DMS153 treated with DMSO at 0.1 percent for 48 hours (cell line): ENCODE data around the gene MYO7A.

Experiments
- DNase-seq: peaks from one replicate; lab custom pipeline; 2025; ENCODE audit not compliant: unreplicated experiment; lab: John Stamatoyannopoulos, UW

MYO7A gene

GRCh38 chr11:77111946-77112345 lies 16.1 kb upstream of the MYO7A start:
- DNase-seq = no peak

DNA sequence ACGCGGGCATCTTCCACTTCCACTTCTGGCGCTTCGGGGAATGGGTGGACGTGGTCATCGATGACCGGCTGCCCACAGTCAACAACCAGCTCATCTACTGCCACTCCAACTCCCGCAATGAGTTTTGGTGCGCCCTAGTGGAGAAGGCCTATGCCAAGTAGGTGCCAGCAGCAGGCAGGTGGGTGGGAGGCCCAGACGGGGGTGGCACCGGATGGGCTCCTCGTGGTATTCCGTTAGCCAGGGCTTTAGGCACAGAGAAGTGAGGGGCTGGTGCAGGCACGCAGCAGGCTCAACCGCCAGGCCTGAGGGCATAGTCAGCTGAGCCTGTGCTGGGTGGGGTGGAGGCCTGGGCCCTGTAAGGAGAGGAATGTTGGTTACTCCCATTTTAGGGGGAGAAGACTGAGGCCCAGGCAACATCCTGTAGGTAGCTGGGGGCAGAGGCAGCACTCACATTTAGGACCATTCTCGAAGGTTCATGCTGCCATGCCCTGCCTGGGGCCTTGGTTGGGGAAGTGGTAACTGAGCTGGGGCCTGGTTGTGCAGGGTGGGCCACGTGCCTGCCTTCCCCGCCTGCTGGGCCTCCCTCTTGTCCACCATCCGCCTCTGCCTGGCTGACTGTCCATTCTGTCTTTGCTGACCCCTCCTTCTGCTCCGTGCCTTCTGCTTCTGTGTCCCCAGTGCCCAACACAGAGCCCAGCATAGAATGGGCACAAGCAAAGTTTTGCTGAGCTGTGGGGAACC lies 15.2 kb upstream of the MYO7A start:
- DNase-seq = no peak

- no peak for DNase-seq
Measured at GRCh38 chr11:77113382-77114088, 14.5 kb upstream of the MYO7A start.

DNA sequence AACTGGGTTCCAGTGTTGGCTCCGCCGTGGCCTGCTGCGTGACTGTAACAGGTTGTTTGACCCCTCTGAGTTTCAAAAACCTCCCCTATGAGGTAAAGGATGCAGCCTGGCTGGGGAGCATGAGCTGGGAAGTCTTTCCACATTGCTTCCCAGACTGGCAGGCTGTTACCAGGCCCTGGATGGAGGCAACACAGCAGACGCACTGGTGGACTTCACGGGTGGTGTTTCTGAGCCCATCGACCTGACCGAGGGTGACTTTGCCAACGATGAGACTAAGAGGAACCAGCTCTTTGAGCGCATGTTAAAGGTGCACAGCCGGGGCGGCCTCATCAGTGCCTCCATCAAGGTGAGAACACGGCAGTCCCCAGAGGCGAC lies 14.0 kb upstream of the MYO7A start:
- no peak for DNase-seq

GRCh38 chr11:77115181-77115611 lies 12.8 kb upstream of the MYO7A start:
- DNase-seq = no peak

- DNase-seq = no peak
Measured at GRCh38 chr11:77115956-77116355, 12.1 kb upstream of the MYO7A start.

DNA sequence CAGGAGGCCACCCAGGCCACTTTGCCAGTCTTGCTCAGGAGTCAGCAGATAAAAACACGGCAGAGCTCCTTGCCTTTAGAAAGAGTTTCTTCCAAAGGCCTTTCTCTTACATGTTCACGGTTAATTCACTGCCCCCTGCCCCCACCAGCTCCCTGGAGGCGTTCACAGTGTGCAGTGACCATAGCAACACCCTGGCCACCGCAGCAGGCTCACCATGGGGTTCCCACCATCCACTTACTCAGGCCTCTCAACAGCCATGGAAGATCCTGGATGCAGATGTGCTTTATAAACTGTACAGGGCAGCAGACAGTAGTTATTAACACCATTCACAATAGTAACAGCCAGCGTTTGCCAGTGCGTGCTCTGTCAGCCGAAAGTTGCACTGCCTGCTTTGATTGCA lies 10.6 kb upstream of the MYO7A start:
- no peak for DNase-seq

- no peak for DNase-seq
Measured at GRCh38 chr11:77118086-77118485, 10.0 kb upstream of the MYO7A start.

GRCh38 chr11:77118971-77119370 lies 9.1 kb upstream of the MYO7A start:
- DNase-seq = no peak

DNA sequence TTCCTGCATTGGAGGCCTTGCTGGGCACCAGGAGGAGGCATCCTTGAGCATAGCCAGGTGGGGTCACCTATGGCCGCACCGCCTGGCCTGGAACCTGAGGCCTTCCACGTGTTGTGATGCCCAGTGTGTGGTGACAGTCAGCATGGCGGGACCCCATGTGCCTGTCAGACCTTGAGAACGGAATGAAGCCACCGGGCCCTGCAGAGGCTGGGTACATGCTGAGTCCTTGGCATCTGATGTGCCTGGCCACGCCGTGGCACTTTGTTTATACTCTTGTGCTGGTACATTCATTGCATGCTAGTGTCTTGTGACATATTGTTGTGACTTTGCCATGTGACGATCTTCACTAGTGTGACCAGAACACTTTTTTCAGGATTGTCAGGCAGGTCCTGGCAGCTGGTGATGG lies 8.5 kb upstream of the MYO7A start:
- no peak for DNase-seq

GRCh38 chr11:77120571-77120970 lies 7.5 kb upstream of the MYO7A start:
- DNase-seq = no peak

DNA sequence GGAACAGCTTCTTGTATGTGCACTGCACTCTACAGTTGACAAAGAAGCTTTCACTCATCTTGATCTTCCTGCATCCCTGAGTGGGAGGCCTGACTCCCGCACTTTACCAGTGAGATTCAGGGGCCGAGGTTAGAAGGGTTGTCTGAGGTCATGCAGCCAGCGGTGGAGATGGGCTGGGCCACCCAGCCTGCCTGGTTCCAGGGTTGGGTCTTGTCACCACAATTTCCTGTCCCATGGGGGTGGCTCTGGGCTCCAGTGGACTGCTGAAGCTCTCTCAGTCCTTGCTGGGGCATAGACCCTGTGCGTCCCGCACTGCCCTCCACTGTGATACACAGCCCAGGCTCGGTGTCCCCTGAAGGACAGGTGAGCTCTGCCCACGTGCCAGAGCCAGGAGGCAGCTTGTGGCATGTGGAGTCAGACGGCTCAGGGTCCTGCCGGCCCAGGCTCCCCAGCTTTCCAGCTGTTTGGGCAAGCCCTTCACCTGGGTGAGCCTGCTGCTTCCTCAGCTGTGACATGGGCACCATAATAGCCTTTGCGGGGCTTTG lies 6.9 kb upstream of the MYO7A start:
- no peak for DNase-seq

DNA sequence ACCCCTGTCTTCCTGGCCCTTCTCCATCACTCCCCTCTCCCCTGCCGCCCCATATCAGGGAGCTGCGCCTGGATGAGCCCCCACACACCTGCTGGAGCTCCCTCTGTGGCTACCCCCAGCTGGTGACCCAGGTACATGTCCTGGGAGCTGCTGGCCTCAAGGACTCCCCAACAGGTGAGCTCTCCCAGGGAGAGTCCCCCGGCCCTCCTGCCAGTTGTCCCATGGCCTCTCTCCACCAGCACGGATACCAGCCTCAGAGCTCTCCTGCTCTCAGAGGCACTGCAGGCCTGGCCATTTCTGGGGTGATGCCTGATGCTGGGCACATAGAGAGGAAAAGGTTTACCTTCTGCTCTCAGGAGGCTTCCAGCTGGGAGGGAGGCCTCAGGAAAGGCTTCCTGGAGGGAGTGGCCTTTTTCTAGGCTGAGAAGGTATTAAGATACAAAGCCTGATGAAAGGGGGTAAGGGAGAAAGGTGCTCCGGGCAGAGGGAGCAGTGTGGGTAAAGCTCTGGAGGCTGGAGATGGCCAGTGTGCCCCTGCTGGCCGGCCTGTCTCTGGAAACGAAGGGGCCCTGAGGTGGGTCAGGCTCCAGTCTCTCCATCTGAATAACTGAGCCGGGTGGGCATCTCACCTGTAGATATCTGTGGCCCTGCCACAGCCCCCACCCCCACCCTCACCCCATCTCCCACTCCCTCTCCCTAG lies 6.0 kb upstream of the MYO7A start:
- no peak for DNase-seq

DNA sequence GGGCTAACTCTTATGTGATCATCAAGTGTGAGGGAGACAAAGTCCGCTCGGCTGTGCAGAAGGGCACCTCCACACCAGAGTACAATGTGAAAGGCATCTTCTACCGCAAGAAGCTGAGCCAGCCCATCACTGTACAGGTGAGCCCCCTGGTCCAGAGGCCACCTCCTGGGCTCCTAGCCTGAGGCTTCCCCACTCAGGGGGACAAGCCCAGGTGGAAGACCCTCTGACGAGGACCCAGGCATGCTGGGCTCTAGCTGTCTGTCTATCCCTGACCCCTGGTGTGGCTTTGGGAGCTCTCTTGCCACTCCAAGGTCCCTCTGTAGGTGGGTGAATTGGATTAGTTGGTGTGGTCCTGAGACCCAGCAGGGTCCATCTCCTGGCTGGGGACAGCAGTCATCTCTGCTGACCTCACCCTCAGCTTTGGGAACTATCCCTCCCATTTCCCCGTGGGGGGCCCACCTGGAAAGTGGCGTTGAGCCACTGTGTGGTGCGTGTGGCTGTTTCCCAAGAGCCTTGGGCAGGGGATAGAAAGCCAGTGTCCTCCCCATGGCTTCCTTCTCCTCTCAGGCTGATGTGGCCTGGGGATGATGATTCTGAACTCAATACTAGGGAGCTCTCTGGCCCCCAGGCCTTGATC lies 5.4 kb upstream of the MYO7A start:
- no peak for DNase-seq

GRCh38 chr11:77123591-77123990 lies 4.5 kb upstream of the MYO7A start:
- DNase-seq = no peak

GRCh38 chr11:77124041-77124440 lies 4.0 kb upstream of the MYO7A start:
- DNase-seq = no peak

DNA sequence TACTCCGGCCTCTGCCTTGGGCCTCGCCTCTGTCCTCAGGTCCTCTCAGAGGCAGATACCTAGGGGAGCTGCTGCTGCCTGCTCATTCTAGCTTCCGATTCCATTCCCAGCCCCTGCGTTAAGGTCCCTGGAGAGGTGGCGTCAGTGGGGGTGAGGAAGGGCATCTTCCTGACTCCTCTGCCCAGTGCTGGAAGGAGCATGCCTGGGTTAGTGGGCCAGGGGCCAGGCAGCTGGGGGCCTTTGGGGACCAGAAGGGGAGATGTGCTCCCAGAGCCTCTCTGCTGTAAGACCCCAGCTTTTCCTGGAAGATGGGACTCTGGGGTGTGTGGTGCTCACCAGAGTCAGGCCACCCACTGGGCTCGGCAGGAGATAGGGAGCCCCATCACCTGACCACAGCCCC lies 3.6 kb upstream of the MYO7A start:
- no peak for DNase-seq

DNA sequence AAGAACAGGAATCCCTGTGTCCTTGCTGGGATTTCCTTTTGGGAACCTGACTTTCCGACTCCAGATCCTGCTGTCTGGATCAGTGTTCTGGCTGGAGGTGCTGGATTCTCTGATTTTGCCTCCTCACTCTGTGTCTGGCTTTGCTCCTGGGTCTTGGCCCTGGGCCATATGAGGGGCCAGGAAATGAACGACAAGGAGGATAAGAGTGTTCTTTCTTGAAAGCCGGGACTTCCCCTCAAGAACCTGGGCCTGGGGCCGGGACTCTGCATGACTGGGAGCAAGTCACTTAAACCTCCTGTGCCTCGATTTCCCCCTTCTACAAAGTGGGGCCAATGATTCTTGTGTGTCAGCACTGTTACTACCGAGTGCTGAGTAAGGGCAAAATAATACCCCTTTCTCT lies 2.9 kb upstream of the MYO7A start:
- no peak for DNase-seq

DNA sequence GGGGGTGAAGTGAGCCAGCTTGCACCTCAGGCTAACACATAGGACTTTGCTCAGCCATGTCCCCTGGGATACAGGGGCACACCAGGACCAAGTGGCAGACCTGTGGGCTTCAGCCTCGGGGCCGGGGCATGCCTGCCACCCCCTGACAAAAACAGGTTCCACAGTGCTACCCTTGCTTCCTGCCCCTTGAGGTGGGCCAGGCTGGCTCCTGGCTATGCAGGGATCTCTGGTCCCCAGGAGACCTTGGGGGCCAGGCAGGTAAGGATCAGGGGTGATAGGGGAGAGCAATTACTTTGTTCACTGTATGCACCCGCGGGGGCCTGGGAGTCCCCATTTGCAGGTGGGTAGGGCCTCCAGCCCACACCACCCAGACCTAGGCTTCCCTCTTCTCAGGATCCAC lies 2.4 kb upstream of the MYO7A start:
- DNase-seq = no peak

DNA sequence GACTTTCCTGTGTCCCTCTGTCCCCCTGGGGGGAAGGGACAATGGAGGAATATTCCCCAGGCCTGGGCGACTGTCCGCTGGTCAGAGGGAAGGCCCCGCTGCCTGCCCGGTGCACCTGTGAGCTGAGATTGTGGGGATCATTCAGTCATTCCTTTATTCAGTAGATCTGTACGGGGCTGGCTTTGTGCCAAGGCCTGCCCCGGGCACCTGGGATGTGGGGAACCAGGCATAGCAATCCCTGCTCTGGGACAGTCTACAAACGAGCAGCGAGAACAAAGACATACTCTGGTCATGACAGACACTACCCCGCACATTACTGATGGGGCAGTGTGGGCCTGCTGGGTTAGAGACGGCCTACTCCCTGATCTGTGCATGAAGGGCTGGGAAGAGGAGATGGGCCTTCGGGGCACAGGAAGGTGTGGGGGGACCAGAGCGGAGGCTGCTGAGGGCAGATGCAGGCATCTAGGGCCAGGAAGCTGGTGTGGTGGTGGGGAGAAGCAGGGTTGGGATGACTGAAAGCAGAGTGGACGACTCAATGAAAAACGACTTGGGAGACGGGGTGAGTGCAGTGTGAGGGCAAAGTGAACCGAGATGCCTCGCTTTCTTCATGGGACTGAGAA lies 1.8 kb upstream of the MYO7A start:
- DNase-seq = no peak

GRCh38 chr11:77126861-77127234 lies 1.2 kb upstream of the MYO7A start:
- no peak for DNase-seq
